ENCODE data around the gene OTC.

The OTC gene

GRCh38 chrX:38363046-38363445 lies 10.6 kb downstream of the OTC start:
- no peak for DNase-seq

- DNase-seq: no peak
These were observed 13.6 kb downstream of the OTC start for GRCh38 chrX:38365954-38366353.

- DNase-seq: no peak
These were observed 16.4 kb downstream of the OTC start for GRCh38 chrX:38368774-38369173.

GRCh38 chrX:38371641-38372040 lies 19.2 kb downstream of the OTC start:
- DNase-seq: no peak

GRCh38 chrX:38374431-38374830 lies 22.0 kb downstream of the OTC start:
- DNase-seq: no peak

- DNase-seq: no peak
These were observed 23.5 kb downstream of the OTC start for GRCh38 chrX:38375891-38376290.

GRCh38 chrX:38376747-38377146 lies 24.3 kb downstream of the OTC start:
- no peak for DNase-seq

GRCh38 chrX:38379088-38379487 lies 26.7 kb downstream of the OTC start:
- DNase-seq: no peak

GRCh38 chrX:38382663-38383062 lies 30.3 kb downstream of the OTC start:
- no peak for DNase-seq

GRCh38 chrX:38400389-38400910 lies 48.0 kb downstream of the OTC start:
- DNase-seq: no peak

GRCh38 chrX:38402118-38402517 lies 49.7 kb downstream of the OTC start:
- DNase-seq: no peak

- DNase-seq: no peak
These were observed 51.4 kb downstream of the OTC start for GRCh38 chrX:38403834-38404233.

GRCh38 chrX:38407126-38407525 lies 54.7 kb downstream of the OTC start:
- no peak for DNase-seq

- DNase-seq: no peak
These were observed 56.9 kb downstream of the OTC start for GRCh38 chrX:38409289-38409688.

- no peak for DNase-seq
These were observed 74.4 kb downstream of the OTC start for GRCh38 chrX:38426785-38427184.

GRCh38 chrX:38431525-38431924 lies 79.1 kb downstream of the OTC start:
- no peak for DNase-seq

- no peak for DNase-seq
These were observed 82.7 kb downstream of the OTC start for GRCh38 chrX:38435130-38435529.

- no peak for DNase-seq
These were observed 84.7 kb downstream of the OTC start for GRCh38 chrX:38437093-38437492.

GRCh38 chrX:38438321-38438720 lies 85.9 kb downstream of the OTC start:
- no peak for DNase-seq

- no peak for DNase-seq
These were observed 100.2 kb downstream of the OTC start for GRCh38 chrX:38452603-38453002.

GRCh38 chrX:38458071-38458470 lies 105.7 kb downstream of the OTC start:
- no peak for DNase-seq

GRCh38 chrX:38462257-38462656 lies 109.9 kb downstream of the OTC start:
- DNase-seq: no peak

- no peak for DNase-seq
These were observed 113.3 kb downstream of the OTC start for GRCh38 chrX:38465686-38466085.

- DNase-seq: no peak
These were observed 116.3 kb downstream of the OTC start for GRCh38 chrX:38468563-38469157.

Measured in activated CD4-positive, CD25-positive, alpha-beta regulatory T cell (primary cell).